PFSK-1 (cell line): ENCODE results near the gene MYO7B.

Experiments
- POLR2AphosphoS5 ChIP-seq: IDR thresholded peaks from 2 replicates; pipeline ENCODE4 v1.6.1; 2012; ENCODE audit warnings: low read depth, mild to moderate bottlenecking, control low read depth, low read length, moderate library complexity
- SIN3A ChIP-seq: IDR thresholded peaks from 2 replicates; pipeline ENCODE4 v1.6.1; 2012; ENCODE audit warnings: mild to moderate bottlenecking, low read length, moderate library complexity, borderline replicate concordance; ENCODE audit not compliant: insufficient read depth
- TAF1 ChIP-seq: IDR thresholded peaks from 2 replicates; pipeline ENCODE4 v1.6.1; 2012; ENCODE audit warnings: low read length, control low read depth, borderline replicate concordance; ENCODE audit not compliant: insufficient read depth
- TF ChIP-seq, protein P1 (sequence below), 2 experiments: IDR thresholded peaks; 2 replicates each; pipeline versions ENCODE4 v1.6.1 to v1.8.0; 2011 to 2012; ENCODE audit warnings: low read depth in 2 of 2, low read length in 2 of 2, control low read depth in 1 of 2, inconsistent platforms in 1 of 2, mild to moderate bottlenecking in 1 of 2, moderate library complexity in 1 of 2; ENCODE audit not compliant: insufficient read depth in 1 of 2

GRCh38 chr2:127586136-127586535 is 50.7 kb downstream of the MYO7B start:
- TF ChIP-seq, protein P1, sequence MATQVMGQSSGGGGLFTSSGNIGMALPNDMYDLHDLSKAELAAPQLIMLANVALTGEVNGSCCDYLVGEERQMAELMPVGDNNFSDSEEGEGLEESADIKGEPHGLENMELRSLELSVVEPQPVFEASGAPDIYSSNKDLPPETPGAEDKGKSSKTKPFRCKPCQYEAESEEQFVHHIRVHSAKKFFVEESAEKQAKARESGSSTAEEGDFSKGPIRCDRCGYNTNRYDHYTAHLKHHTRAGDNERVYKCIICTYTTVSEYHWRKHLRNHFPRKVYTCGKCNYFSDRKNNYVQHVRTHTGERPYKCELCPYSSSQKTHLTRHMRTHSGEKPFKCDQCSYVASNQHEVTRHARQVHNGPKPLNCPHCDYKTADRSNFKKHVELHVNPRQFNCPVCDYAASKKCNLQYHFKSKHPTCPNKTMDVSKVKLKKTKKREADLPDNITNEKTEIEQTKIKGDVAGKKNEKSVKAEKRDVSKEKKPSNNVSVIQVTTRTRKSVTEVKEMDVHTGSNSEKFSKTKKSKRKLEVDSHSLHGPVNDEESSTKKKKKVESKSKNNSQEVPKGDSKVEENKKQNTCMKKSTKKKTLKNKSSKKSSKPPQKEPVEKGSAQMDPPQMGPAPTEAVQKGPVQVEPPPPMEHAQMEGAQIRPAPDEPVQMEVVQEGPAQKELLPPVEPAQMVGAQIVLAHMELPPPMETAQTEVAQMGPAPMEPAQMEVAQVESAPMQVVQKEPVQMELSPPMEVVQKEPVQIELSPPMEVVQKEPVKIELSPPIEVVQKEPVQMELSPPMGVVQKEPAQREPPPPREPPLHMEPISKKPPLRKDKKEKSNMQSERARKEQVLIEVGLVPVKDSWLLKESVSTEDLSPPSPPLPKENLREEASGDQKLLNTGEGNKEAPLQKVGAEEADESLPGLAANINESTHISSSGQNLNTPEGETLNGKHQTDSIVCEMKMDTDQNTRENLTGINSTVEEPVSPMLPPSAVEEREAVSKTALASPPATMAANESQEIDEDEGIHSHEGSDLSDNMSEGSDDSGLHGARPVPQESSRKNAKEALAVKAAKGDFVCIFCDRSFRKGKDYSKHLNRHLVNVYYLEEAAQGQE (IDR thresholded peaks at IDR 0.05; ENCODE audit: insufficient read depth in 1 of 2, low read depth in 2 of 2, low read length in 2 of 2) = no peak
- TF ChIP-seq TAF1 = no peak
- no peak for TF ChIP-seq POLR2AphosphoS5
- TF ChIP-seq SIN3A = no peak
